ENCODE data around the gene RTN4RL1.
A peak's percentile ranks its signal among the peaks of the same experiment; 100 is the strongest.

Gene RTN4RL1

DNA sequence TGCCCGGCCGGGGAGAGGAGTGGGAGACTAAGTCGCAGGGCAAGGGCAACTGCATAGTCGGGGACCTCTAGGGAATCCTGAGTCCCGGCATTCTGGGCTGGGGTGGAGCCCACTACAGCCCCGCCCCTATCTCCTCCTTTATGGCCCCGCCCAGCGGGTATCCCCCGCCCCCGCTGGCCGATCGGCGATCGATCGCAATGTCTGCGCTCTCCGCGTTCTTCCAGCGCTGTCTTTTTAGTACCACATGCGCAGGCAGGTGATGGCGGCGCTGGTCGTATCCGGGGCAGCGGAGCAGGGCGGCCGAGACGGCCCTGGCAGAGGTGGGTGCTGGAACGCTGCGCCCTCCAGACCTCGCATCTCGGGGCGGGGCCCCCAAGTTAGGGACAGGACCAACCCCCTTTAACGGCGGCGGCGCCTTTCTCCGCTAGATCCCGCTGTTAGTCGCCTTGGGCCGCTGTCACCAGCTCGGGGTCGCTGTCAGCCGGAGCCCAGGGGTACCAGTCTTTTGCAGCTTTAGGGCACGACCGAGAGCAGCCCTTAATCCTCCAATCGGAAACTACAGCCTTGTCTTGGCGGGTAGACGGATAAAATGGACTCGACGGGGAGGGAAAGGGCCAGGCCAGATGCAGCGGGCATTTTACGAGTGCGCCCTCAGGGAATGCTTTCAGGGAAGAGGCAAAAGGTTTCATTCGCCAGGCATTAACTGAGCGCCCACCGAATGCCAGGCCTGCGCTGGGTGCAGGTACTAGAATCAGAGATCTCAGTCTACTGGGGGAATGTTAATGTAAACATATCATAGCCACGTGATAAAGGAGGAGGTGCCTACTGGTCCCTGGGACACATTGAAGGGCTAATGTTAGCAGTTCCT, 5.0 kb upstream of the RTN4RL1 start, which contains the start of gene DPH1:
DPH1 (plus strand) TSS at position 243 of the 868 bp plus-strand sequence; CDS start at position 260, 17 bp downstream.
- Mint-ChIP-seq H3K36me3 (ENCODE audit: low read depth) (peaks cover 30% of the 10 kb centered on the region), H3K4me1 (ENCODE audit: low read depth) (peaks cover 46% of the 10 kb centered on the region), H3K4me3 (peak within 1 kb of the TSS; percentile 94), H3K27me3 (peaks cover 49% of the 10 kb centered on the region), H3K9me3 (no peaks in the 10 kb centered on the region), H3K27ac (peak within 1 kb of the TSS; percentile 81)
- intact Hi-C loops (cut with micrococcal nuclease), result no loop called here

DNA sequence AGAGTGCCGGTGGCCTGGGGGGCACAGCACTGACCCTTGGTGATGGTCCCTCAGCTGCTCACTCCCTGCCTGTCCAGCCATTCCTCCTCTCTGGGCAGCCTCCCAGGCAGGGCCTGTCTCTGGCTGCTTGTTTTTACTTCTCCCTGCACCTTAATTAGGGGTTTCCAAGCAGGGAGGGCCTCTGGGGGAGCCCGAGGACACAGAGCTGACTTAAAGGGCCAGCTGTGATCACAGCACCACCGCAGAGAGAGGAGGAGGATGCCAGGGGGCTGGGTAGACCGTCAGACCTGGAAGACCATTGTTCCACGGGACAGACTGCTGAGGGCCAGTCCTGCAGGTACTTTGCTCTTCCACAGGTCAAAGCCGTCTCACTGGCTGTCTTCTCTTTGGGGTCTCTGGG, 3.6 kb upstream of the RTN4RL1 start:
- H3K4me1 Mint-ChIP-seq (ENCODE audit: low read depth), result peaks cover 41% of the 10 kb centered on the region
- H3K36me3 Mint-ChIP-seq (ENCODE audit: low read depth), result peaks cover 23% of the 10 kb centered on the region
- H3K27ac Mint-ChIP-seq, result no peak overlapping the region
- no peak overlapping the region for H3K4me3 Mint-ChIP-seq
- H3K9me3 Mint-ChIP-seq, result no peaks in the 10 kb centered on the region
- peaks cover 60% of the 10 kb centered on the region for H3K27me3 Mint-ChIP-seq
- intact Hi-C loops (cut with micrococcal nuclease), result no loop called here

DNA sequence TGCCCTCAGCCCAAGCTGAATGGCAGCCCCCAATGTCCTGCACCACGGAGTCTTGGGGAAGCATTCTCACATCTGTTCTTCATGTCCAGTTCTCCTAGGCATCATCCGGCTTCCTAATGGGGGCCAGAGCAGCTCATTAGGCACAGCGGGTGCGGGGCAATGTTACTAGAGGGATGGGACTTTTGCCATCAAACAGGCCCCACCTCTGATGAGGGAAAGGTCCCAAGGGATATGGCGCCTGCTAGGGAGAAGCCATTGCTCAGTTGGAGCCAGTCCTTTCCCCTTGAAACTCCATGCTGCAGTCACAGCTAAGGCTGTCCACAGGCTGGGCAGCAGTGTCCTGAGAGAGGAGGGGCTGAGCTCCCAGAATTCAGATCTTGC, 3.1 kb upstream of the RTN4RL1 start:
- H3K4me3 Mint-ChIP-seq, result no peak overlapping the region
- intact Hi-C loops (cut with micrococcal nuclease), result no loop called here
- no peak overlapping the region for H3K27ac Mint-ChIP-seq
- peaks cover 42% of the 10 kb centered on the region for H3K4me1 Mint-ChIP-seq (ENCODE audit: low read depth)
- H3K9me3 Mint-ChIP-seq, result no peaks in the 10 kb centered on the region
- H3K27me3 Mint-ChIP-seq, result peaks cover 65% of the 10 kb centered on the region
- peaks cover 18% of the 10 kb centered on the region for H3K36me3 Mint-ChIP-seq (ENCODE audit: low read depth)

DNA sequence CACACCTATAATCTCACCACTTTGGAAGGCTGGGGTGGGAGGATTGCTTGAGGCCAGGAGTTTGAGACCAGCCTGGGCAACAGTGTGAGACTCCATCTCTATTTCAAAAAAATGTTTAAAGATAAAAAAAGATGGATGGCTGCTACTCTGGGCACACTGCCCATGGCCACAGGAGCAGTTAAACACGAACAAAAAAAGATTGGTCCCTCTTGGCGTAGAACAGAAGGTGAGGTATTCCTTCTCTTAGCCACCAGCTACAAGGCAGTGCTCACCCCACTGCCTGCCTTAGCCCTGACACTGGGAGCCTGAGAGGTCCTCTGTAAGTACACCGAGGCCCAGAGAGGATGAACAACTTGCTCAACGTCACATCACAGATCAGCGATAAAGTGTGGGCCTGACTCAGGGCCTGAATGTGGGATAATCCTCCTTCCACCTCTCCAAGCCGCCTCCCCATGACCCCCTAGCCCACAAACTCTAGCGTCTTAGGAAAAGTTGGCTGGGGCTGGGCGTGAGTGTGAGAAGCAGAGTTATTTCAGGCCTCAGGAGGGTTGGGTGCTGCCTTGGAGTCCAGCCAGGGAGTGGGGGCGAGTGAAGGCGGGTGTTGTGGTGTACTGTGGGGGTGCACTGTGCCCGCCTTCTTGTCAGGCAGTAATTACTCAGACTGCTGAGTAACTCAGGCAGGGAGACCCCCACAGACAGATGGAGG, 2.5 kb upstream of the RTN4RL1 start:
- Mint-ChIP-seq H3K27ac (no peak overlapping the region), H3K4me1 (ENCODE audit: low read depth) (peaks cover 48% of the 10 kb centered on the region), H3K4me3 (no peak overlapping the region), H3K9me3 (no peaks in the 10 kb centered on the region), H3K36me3 (ENCODE audit: low read depth) (peaks cover 17% of the 10 kb centered on the region), H3K27me3 (peaks cover 70% of the 10 kb centered on the region)
- intact Hi-C loops (cut with micrococcal nuclease), result no loop called here

DNA sequence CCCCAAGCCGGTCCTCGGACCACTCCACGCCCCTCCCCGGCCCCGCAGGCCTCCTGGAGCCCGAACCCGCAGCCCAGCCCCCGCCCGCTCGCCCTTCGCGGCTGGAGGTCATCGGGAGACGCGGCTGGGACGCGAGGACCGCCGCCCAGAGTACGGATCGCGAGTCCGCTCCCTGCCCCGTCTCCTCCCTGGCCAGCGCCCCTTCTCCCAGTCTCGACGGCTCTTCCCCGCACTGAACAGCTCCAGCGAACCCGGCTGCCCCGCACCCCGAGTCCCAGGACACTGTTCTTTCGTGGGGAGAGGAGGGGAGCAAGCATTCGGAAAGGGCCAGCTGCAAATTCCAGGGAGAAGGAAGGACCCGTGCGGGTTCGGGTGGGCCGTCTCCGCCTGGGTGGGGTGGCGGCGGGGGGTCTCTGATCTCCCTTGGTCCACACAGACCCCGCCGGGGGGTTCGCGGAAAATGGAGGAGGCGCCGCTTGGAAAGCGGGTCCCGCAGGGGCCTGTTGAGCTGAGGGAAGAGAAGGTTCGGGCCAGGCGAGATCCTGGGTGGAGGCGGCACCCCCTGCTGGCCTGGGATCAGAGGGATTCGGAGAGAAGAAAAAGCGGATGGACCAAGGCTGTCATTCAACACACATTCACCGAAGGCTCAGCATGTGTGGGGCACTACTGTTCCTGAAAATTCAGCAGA, 632 bp upstream of the RTN4RL1 start:
- no peak overlapping the region for H3K27ac Mint-ChIP-seq
- peaks cover 46% of the 10 kb centered on the region for H3K4me1 Mint-ChIP-seq (ENCODE audit: low read depth)
- peaks cover 87% of the 10 kb centered on the region for H3K27me3 Mint-ChIP-seq
- H3K9me3 Mint-ChIP-seq, result no peaks in the 10 kb centered on the region
- intact Hi-C loops (cut with micrococcal nuclease), result loop anchor here (1.0 kb wide), 1 partner anchor 117 kb away; no protein-coding TSS in a partner anchor
- H3K36me3 Mint-ChIP-seq (ENCODE audit: low read depth), result peaks cover 17% of the 10 kb centered on the region
- H3K4me3 Mint-ChIP-seq, result peak overlapping the region; percentile 71

DNA sequence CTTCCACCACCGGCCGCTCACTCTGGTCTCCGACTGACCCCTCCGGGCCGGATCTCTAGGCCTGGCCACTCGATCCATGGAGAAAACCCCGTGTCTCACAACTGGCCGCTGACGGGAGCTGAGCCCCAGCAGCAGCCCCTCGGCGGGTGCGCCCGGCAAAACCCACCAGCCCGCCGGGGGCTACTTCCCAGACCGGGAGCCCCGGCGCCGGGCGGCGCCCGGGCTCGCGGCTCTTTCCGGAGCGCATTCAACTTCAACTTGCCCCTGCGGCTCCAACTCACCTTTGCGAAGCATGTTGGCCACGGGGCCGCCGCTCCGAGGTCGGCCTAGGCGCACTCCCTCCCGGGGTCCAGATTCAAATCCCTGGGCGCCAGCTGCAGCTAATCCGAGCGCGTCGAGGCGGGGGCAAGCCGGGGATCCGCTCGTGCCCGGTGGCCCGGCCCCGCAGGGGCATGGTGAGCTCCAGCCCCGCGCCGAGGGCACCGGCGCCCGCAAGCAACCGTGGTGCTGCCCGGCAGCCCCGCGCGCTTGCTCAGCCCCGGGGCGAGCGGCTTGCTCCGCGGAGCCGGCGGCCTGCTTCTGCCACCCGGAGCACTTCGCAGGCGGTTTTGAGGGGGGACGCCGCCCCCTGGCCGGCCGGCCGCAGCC, 438 bp downstream of the RTN4RL1 start:
- Mint-ChIP-seq H3K4me1 (ENCODE audit: low read depth) (peaks cover 37% of the 10 kb centered on the region), H3K27ac (no peak overlapping the region), H3K4me3 (peak overlapping the region; percentile 71), H3K27me3 (peaks cover 92% of the 10 kb centered on the region), H3K9me3 (no peaks in the 10 kb centered on the region), H3K36me3 (ENCODE audit: low read depth) (peaks cover 9% of the 10 kb centered on the region)
- intact Hi-C loops (cut with micrococcal nuclease), result no loop called here

DNA sequence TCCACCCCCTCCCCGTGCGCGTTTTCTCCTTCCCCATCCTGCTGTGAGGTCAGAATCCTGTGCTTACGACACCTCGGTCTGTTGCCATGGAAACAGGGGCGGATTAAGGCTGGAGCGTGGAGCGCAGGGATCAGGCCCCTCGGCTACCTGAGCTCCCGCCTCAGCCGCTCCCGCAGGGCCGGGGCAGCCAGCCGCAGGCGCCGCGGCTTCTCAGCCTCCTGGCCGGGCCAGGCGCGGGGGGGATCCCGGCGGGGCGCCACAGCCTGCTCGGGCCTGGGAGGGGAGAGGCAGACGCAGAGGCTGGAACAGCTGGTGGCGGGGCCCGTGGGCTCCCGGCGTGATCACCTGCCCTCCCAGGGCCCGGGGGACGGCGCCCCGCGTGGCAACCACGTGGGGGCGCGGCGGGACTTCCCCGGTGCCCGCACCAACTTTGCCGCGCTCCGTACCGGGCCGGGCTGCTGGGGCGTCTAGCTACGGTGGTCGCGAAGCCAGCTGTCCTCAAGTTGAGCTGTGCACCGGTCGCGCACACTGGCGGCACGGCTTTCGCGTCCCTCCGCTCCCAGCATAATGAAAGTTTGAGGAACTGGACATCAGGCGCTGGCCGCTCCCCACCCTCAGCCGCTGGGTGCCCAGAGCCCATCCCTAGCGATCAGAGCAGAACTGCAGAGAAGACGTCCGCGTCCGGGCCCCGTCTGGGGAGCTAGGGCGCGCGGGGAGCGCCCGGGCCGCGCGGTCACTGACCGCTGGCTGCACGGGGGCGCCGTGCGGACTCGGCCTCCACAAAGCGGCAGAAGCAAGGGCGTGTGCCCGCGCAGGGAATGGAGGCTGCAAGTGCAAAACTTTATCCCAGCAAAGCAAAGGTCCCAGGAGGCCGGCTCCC, 1.2 kb downstream of the RTN4RL1 start:
- Mint-ChIP-seq H3K27me3 (peaks cover 91% of the 10 kb centered on the region), H3K4me3 (peak overlapping the region; percentile 70), H3K36me3 (ENCODE audit: low read depth) (peaks cover 9% of the 10 kb centered on the region), H3K27ac (no peak overlapping the region), H3K9me3 (no peaks in the 10 kb centered on the region), H3K4me1 (ENCODE audit: low read depth) (peaks cover 33% of the 10 kb centered on the region)
- intact Hi-C loops (cut with micrococcal nuclease), result no loop called here

DNA sequence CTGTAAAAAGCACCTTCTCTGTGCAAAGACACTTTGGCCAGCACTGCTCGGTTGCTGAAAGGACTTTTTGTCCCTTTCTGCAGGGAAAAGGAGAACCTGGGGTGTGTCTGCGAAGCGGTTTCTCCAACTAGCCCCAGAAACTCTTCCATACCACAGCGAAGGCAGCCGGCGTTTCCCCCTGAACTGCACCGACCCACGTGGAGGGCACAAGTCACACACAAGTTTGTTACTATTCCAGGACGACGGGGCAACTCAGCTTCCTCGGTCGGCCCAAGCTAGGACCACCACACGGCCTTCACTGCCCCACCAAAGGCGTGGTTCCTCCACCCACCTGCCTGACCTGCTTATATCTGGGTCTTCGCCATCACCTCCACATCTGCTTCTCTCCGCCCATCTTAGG, 1.9 kb downstream of the RTN4RL1 start:
- intact Hi-C loops (cut with micrococcal nuclease), result no loop called here
- Mint-ChIP-seq H3K4me1 (ENCODE audit: low read depth) (peaks cover 26% of the 10 kb centered on the region), H3K4me3 (peak overlapping the region; percentile 33), H3K27ac (no peak overlapping the region), H3K36me3 (ENCODE audit: low read depth) (peaks cover 9% of the 10 kb centered on the region), H3K9me3 (no peaks in the 10 kb centered on the region), H3K27me3 (peaks cover 91% of the 10 kb centered on the region)

DNA sequence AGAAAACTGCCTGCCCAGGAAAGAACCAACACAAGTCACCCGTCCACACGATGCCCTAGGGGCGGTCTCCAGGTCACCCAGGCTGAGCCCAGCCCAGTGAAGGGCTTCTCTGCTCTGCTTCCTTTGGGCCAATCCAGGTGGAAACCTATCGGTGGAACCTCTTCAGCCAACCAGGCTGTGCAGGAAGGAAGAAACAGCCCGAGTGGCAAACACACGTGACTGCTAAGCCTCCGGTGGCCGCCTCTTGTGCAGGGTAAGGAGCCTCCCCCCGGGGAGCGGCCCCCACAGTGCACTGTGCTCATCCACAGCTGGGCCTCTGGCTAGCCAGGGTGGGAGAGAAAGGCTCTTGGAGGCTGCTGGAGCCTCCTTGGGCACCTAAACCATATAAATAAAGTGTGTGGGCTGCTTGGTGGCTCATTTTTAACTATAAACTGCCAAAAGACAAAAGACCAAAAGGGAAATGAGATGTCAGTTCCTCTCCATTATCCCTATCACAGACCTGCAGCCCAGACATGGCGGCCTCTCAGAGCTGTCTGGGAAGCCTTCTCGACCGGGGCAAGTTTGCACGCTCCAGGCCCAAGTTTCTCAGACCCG, 2.4 kb downstream of the RTN4RL1 start:
- Mint-ChIP-seq H3K9me3 (no peaks in the 10 kb centered on the region), H3K36me3 (ENCODE audit: low read depth) (peaks cover 9% of the 10 kb centered on the region), H3K27me3 (peaks cover 91% of the 10 kb centered on the region), H3K4me1 (ENCODE audit: low read depth) (peaks cover 26% of the 10 kb centered on the region), H3K27ac (no peak overlapping the region), H3K4me3 (no peak overlapping the region)
- intact Hi-C loops (cut with micrococcal nuclease), result no loop called here

DNA sequence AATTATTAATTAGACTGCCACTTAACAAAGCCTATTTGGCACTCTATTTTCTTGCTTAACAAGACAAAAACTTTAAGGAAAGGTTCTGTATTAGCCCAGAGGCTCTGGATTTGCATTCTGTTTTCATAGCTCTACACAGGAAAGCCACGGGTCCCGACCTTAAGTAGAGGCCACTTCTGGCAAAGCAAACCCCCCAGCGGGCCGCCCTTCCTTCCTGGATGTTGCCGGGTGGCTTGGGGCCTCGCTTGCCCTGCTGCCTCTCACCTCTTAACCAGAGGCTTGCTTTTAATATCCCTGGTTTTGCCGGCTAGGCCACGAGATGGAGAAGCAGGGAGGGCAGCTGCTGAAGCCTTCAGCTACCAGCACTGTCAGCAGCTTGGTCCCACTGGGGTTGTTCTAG, 4.4 kb downstream of the RTN4RL1 start:
- Mint-ChIP-seq H3K9me3 (no peaks in the 10 kb centered on the region), H3K27me3 (peaks cover 74% of the 10 kb centered on the region), H3K27ac (no peak overlapping the region), H3K36me3 (ENCODE audit: low read depth) (peaks cover 3% of the 10 kb centered on the region), H3K4me1 (ENCODE audit: low read depth) (peaks cover 17% of the 10 kb centered on the region), H3K4me3 (no peak overlapping the region)
- intact Hi-C loops (cut with micrococcal nuclease), result no loop called here

DNA sequence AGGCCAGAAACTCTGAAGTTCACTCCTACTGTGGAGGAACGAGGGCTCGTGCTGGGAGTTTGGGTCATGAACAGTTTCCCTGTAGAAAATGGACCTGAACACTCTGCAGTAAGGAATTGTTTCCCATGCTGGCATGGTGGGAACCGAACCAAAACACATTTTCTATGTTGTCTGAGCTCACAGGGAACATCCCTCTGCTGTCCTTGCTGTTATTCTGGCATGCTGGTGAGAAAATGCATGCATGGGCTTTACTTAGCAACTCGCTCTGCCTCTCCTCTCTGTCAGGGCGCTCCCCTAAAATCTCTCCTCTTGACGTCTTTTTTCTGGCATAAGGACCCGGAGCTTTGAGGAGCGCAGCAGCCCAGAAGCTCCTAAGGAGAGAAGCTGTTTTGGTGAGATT, 5.4 kb downstream of the RTN4RL1 start:
- no peaks in the 10 kb centered on the region for H3K9me3 Mint-ChIP-seq
- H3K27ac Mint-ChIP-seq, result no peak overlapping the region
- peaks cover 11% of the 10 kb centered on the region for H3K4me1 Mint-ChIP-seq (ENCODE audit: low read depth)
- no peak overlapping the region for H3K4me3 Mint-ChIP-seq
- peaks cover 73% of the 10 kb centered on the region for H3K27me3 Mint-ChIP-seq
- intact Hi-C loops (cut with micrococcal nuclease), result no loop called here
- no peaks in the 10 kb centered on the region for H3K36me3 Mint-ChIP-seq (ENCODE audit: low read depth)

DNA sequence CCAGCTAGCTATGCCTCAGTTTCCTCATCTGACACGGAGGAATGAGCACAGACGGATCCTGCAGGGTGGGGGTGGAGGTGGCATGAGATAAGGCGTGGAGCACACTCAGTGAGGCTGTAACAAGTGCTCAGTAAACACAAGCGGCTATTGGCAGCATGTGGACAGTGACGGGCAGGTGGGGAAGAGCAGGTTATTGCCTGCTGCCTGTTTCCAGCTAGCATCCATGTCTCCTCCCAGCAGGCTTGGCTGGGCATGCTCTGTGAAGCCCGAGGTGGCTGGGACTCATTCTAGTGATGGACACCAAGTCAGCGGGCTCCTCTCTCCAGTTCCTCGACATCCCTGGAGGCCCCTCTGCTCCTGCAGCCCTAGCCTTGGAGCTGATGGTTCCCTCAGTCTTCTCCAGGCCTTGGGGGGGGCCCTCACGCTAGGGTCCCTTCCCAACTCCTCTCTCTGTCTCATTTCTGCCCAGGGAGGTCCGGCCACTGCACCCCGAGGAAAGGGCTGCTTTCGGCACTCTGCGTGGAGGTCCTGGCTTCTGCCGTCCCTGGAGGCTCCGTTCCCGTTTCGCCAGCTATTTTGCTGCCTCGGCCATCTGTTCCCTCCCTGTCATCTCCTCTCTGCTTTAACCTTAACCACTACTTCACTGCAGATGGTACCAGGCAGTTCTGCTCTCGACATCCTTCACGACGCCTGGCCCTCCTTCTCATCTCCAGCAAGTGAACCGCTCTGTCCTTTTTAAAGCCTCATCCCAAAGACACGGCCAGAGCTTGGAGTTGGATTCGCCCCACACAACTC, 6.2 kb downstream of the RTN4RL1 start:
- Mint-ChIP-seq H3K27ac (no peak overlapping the region), H3K4me1 (ENCODE audit: low read depth) (peaks cover 11% of the 10 kb centered on the region), H3K4me3 (no peak overlapping the region), H3K36me3 (ENCODE audit: low read depth) (no peaks in the 10 kb centered on the region), H3K9me3 (no peaks in the 10 kb centered on the region), H3K27me3 (peaks cover 70% of the 10 kb centered on the region)
- intact Hi-C loops (cut with micrococcal nuclease), result no loop called here
